ENCODE data around the gene CUX1. TPM values are rescaled to one million over a fixed set of nuclear protein-coding genes. Genes with fewer than 3 reads are reported as not detected.
"Not testable (repeated sequence)": the region's sequence is repeated elsewhere in the genome, so short reads cannot be mapped to it uniquely, and the experiment has no call there.

Gene CUX1
- total RNA-seq, 1 experiment from 2014 or later, result 54.8 TPM

DNA sequence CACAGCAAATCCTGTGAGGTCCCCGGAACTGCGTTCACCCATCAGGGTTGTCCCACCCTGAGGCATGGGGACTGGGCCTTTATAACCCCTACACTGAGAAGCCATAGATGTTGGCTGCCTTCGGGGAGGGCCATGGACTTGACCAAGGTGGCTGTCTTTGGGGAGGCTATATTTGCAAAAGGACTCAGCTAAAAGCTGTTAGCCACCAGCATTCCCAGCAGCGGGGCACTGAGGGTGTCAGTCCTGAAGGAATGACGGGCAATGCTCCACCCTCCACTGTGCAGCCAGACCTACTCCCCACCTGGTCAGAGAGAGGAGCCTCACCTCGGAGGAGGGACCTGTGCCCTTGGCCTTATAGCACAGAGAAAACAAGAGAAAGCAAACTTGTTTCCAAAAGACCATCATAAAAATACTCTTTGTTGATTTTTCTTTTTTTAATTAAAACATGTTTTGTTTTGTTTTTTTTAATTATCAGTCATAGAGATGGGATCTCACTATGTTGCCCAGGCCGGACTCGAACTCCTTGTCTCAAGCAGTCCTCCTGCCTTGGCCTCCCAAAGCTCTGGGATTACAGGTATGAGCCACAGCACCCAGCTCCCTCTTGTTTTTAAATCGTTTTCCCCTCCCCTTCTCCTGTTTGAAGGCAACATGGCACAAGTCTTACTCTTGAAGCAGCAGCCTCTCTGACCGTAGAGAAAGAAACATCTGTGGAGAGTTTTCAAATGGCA, 26.7 kb upstream of the CUX1 start:
- no TSS peak for BruUV-seq (replicated peaks)
- H3K27me3 Mint-ChIP-seq (ENCODE audit: unreplicated experiment), result no peaks in the 10 kb centered on the region
- no peak for DNase-seq
- H3K4me1 Mint-ChIP-seq (ENCODE audit: low read depth, unreplicated experiment), result no peaks in the 10 kb centered on the region
- CTCF ChIA-PET, result no interaction called here
- TF ChIP-seq CTCF (IDR thresholded peaks at IDR 0.05; ENCODE audit: unreplicated experiment), result no peak
- no peak overlapping the region for H3K27ac Mint-ChIP-seq (ENCODE audit: unreplicated experiment)
- intact Hi-C loops (cut with micrococcal nuclease; ENCODE audit: unreplicated experiment), result no loop called here
- no peak overlapping the region for H3K4me3 Mint-ChIP-seq (ENCODE audit: low read depth, unreplicated experiment)
- no peaks in the 10 kb centered on the region for H3K36me3 Mint-ChIP-seq (ENCODE audit: insufficient read depth, unreplicated experiment)
- H3K9me3 Mint-ChIP-seq (ENCODE audit: low read depth, unreplicated experiment), result no peaks in the 10 kb centered on the region

- no peak for DNase-seq
- no peak for TF ChIP-seq CTCF (IDR thresholded peaks at IDR 0.05; ENCODE audit: unreplicated experiment)
- intact Hi-C loops (cut with micrococcal nuclease; ENCODE audit: unreplicated experiment), result no loop called here
- no peaks in the 10 kb centered on the region for H3K36me3 Mint-ChIP-seq (ENCODE audit: insufficient read depth, unreplicated experiment)
- CTCF ChIA-PET, result interaction anchor here (0.7 kb wide), 1 partner anchor 159 kb away, joined by 3 read pairs; no protein-coding TSS in a partner anchor
- no peaks in the 10 kb centered on the region for H3K4me1 Mint-ChIP-seq (ENCODE audit: low read depth, unreplicated experiment)
- BruUV-seq (replicated peaks), result no TSS peak
- no peak overlapping the region for H3K4me3 Mint-ChIP-seq (ENCODE audit: low read depth, unreplicated experiment)
- H3K27me3 Mint-ChIP-seq (ENCODE audit: unreplicated experiment), result no peaks in the 10 kb centered on the region
- H3K9me3 Mint-ChIP-seq (ENCODE audit: low read depth, unreplicated experiment), result no peaks in the 10 kb centered on the region
- no peak overlapping the region for H3K27ac Mint-ChIP-seq (ENCODE audit: unreplicated experiment)
Observed at GRCh38 chr7:101792051-101792681, 25.3 kb upstream of the CUX1 start.

DNA sequence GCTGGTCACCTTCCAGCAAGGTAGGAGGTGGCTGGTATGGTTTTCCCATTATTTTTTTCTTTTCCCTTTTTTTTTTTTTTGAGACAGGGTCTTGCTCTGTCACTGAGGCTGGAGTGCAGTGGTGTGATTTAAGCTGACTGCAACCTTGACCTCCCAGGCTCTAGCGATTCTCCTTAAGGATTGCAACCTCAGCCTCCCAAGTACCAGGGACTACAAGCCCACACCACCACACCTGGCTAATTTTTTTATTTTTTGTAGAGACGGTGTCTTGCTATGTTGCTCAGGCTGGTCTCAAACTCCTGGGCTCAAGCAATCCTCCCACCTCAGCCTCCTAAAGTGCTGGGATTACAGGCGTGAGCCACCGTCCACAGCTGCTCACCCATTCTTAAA, 24.7 kb upstream of the CUX1 start:
- H3K4me1 Mint-ChIP-seq (ENCODE audit: low read depth, unreplicated experiment); intact Hi-C loops (cut with micrococcal nuclease; ENCODE audit: unreplicated experiment); H3K36me3 Mint-ChIP-seq (ENCODE audit: insufficient read depth, unreplicated experiment); H3K4me3 Mint-ChIP-seq (ENCODE audit: low read depth, unreplicated experiment); H3K27me3 Mint-ChIP-seq (ENCODE audit: unreplicated experiment); H3K27ac Mint-ChIP-seq (ENCODE audit: unreplicated experiment); BruUV-seq (replicated peaks); DNase-seq; H3K9me3 Mint-ChIP-seq (ENCODE audit: low read depth, unreplicated experiment): not testable (repeated sequence)
- CTCF ChIA-PET, result interaction anchor here (0.7 kb wide), 1 partner anchor 159 kb away, joined by 3 read pairs; no protein-coding TSS in a partner anchor

DNA sequence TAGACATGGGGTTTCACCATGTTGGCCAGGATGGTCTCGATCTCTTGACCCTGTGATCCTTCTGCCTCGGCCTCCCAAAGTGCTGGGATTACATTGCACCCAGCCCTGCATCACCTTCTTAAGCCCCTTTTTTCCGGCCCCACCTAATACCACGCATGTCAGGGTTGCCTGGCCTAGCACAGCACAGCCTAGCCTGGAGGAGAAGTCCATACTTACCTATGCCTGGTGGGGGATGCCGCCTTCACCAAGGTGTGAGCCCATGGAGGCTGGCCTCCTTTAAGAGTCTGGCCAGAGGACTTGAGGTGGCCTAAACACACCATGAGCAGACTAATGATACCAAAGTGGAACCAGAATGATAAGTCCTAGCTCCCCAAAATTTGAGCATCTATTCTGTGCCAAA, 22.0 kb upstream of the CUX1 start:
- H3K9me3 Mint-ChIP-seq (ENCODE audit: low read depth, unreplicated experiment), result no peaks in the 10 kb centered on the region
- no TSS peak for BruUV-seq (replicated peaks)
- intact Hi-C loops (cut with micrococcal nuclease; ENCODE audit: unreplicated experiment), result no loop called here
- H3K4me3 Mint-ChIP-seq (ENCODE audit: low read depth, unreplicated experiment), result no peak overlapping the region
- DNase-seq, result no peak
- no peaks in the 10 kb centered on the region for H3K4me1 Mint-ChIP-seq (ENCODE audit: low read depth, unreplicated experiment)
- H3K27ac Mint-ChIP-seq (ENCODE audit: unreplicated experiment), result no peak overlapping the region
- no peaks in the 10 kb centered on the region for H3K27me3 Mint-ChIP-seq (ENCODE audit: unreplicated experiment)
- CTCF ChIA-PET, result no interaction called here
- no peak for TF ChIP-seq CTCF (IDR thresholded peaks at IDR 0.05; ENCODE audit: unreplicated experiment)
- no peaks in the 10 kb centered on the region for H3K36me3 Mint-ChIP-seq (ENCODE audit: insufficient read depth, unreplicated experiment)

DNA sequence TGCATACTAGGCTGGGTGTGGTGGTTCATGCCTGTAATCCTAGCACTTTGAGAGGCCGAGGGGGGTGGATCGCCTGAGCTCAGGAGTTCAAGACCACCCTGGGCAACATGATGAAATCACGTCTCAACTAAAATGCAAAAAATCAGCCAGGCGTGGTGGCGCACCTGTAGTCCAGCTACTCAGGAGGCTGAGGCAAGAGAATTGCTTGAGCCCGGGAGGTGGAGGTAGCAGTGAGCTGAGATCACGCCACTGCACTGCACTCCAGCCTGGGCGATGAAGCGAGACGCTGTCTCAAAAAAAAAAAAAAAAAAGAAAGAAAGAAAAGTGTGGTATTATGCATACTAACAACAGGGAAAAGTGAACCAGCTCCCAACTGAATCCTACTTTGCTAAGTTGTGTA, 19.3 kb upstream of the CUX1 start:
- BruUV-seq (replicated peaks); DNase-seq; H3K9me3 Mint-ChIP-seq (ENCODE audit: low read depth, unreplicated experiment); H3K27me3 Mint-ChIP-seq (ENCODE audit: unreplicated experiment); H3K4me1 Mint-ChIP-seq (ENCODE audit: low read depth, unreplicated experiment); H3K27ac Mint-ChIP-seq (ENCODE audit: unreplicated experiment); H3K36me3 Mint-ChIP-seq (ENCODE audit: insufficient read depth, unreplicated experiment); intact Hi-C loops (cut with micrococcal nuclease; ENCODE audit: unreplicated experiment); H3K4me3 Mint-ChIP-seq (ENCODE audit: low read depth, unreplicated experiment): not testable (repeated sequence)
- CTCF ChIA-PET, result interaction anchor here (0.7 kb wide), 1 partner anchor 77 kb away, joined by 3 read pairs; no protein-coding TSS in a partner anchor
